Panc1 (cell line): ENCODE results near the gene ABLIM2.

ENCODE experiments used
- POLR2AphosphoS5 ChIP-seq: IDR thresholded peaks from 2 replicates; pipeline ENCODE4 v1.6.1; 2012; ENCODE audit warnings: mild to moderate bottlenecking, low read depth, low read length, moderate library complexity
- SIN3A ChIP-seq: IDR thresholded peaks from 2 replicates; pipeline ENCODE4 v1.6.1; 2012; ENCODE audit warnings: low read depth, mild to moderate bottlenecking, low read length, moderate library complexity, borderline replicate concordance; ENCODE audit not compliant: insufficient read depth
- TCF7L2 ChIP-seq: IDR thresholded peaks from 2 replicates; pipeline ENCODE4 v1.6.1; 2011; ENCODE audit warnings: mild to moderate bottlenecking, low read depth, low read length, inconsistent platforms
- TF ChIP-seq, protein P1 (sequence below): fragments of 450-650 bp; IDR thresholded peaks from 2 replicates; pipeline ENCODE4 v1.5.1; 2017; ENCODE audit warnings: mild to moderate bottlenecking
- TF ChIP-seq, protein P2 (sequence below), 2 experiments: IDR thresholded peaks; 2 replicates each; pipeline ENCODE4 v1.6.1; 2011 to 2012; ENCODE audit warnings: low read depth in 2 of 2, control low read depth in 1 of 2, low read length in 1 of 2, mild to moderate bottlenecking in 1 of 2, moderate library complexity in 1 of 2; ENCODE audit not compliant: insufficient read depth in 1 of 2

DNA sequence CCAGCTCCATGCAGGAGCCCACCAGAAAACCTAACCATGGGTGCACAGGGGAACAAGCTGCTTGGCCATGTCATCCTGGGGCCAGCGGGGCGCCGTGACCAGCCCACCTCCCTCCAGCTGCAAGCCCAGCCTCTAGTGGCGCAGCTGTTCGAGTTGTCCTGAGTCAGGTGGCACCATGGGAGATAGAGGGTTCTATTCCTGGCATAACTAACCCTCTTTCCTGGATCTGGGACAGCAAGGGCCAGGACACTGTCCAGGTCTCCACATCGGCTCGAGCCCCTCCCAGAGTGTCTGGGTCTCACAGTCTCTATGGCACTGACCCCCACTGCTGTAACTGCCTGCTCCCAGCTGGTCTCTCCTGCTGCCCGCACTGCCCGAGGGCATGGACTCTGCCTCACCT, 16.7 kb downstream of the ABLIM2 start:
- TF ChIP-seq, protein P1, sequence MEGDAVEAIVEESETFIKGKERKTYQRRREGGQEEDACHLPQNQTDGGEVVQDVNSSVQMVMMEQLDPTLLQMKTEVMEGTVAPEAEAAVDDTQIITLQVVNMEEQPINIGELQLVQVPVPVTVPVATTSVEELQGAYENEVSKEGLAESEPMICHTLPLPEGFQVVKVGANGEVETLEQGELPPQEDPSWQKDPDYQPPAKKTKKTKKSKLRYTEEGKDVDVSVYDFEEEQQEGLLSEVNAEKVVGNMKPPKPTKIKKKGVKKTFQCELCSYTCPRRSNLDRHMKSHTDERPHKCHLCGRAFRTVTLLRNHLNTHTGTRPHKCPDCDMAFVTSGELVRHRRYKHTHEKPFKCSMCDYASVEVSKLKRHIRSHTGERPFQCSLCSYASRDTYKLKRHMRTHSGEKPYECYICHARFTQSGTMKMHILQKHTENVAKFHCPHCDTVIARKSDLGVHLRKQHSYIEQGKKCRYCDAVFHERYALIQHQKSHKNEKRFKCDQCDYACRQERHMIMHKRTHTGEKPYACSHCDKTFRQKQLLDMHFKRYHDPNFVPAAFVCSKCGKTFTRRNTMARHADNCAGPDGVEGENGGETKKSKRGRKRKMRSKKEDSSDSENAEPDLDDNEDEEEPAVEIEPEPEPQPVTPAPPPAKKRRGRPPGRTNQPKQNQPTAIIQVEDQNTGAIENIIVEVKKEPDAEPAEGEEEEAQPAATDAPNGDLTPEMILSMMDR, result no peak
- TF ChIP-seq, protein P2, sequence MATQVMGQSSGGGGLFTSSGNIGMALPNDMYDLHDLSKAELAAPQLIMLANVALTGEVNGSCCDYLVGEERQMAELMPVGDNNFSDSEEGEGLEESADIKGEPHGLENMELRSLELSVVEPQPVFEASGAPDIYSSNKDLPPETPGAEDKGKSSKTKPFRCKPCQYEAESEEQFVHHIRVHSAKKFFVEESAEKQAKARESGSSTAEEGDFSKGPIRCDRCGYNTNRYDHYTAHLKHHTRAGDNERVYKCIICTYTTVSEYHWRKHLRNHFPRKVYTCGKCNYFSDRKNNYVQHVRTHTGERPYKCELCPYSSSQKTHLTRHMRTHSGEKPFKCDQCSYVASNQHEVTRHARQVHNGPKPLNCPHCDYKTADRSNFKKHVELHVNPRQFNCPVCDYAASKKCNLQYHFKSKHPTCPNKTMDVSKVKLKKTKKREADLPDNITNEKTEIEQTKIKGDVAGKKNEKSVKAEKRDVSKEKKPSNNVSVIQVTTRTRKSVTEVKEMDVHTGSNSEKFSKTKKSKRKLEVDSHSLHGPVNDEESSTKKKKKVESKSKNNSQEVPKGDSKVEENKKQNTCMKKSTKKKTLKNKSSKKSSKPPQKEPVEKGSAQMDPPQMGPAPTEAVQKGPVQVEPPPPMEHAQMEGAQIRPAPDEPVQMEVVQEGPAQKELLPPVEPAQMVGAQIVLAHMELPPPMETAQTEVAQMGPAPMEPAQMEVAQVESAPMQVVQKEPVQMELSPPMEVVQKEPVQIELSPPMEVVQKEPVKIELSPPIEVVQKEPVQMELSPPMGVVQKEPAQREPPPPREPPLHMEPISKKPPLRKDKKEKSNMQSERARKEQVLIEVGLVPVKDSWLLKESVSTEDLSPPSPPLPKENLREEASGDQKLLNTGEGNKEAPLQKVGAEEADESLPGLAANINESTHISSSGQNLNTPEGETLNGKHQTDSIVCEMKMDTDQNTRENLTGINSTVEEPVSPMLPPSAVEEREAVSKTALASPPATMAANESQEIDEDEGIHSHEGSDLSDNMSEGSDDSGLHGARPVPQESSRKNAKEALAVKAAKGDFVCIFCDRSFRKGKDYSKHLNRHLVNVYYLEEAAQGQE (IDR thresholded peaks at IDR 0.05; ENCODE audit: insufficient read depth in 1 of 2, low read depth in 2 of 2, low read length in 1 of 2), result no peak
- TF ChIP-seq SIN3A, result no peak
- no peak for TF ChIP-seq POLR2AphosphoS5
- no peak for TF ChIP-seq TCF7L2
